ENCODE results near the gene CNGB1.
"Not testable (repeated sequence)": the region's sequence is repeated elsewhere in the genome, so short reads cannot be mapped to it uniquely, and the experiment has no call there.

Gene CNGB1

GRCh38 chr16:57984443-57985203 is 13.7 kb upstream of the CNGB1 start:
- TF ChIP-seq CTCF (IDR thresholded peaks at IDR 0.05; ENCODE audit: insufficient read depth, missing control alignments) = no peak
- FAIRE-seq (no peak), DNase-seq (ENCODE audit: insufficient read length, low spot score) (no peak)

GRCh38 chr16:57982385-57982784 is 11.5 kb upstream of the CNGB1 start:
- FAIRE-seq = no peak
- no peak for DNase-seq (ENCODE audit: insufficient read length, low spot score)
- TF ChIP-seq CTCF (IDR thresholded peaks at IDR 0.05; ENCODE audit: insufficient read depth, missing control alignments) = no peak

- no peak for TF ChIP-seq CTCF (IDR thresholded peaks at IDR 0.05; ENCODE audit: insufficient read depth, missing control alignments)
- no peak for FAIRE-seq
- DNase-seq (ENCODE audit: insufficient read length, low spot score) = no peak
Observed at GRCh38 chr16:57981636-57982035, 10.7 kb upstream of the CNGB1 start.

GRCh38 chr16:57979006-57979585 is 8.2 kb upstream of the CNGB1 start:
- FAIRE-seq = no peak
- no peak for DNase-seq (ENCODE audit: insufficient read length, low spot score)
- TF ChIP-seq CTCF (IDR thresholded peaks at IDR 0.05; ENCODE audit: insufficient read depth, missing control alignments) = no peak

- not testable (repeated sequence) for FAIRE-seq; DNase-seq (ENCODE audit: insufficient read length, low spot score)
Observed at GRCh38 chr16:57978070-57978465, 7.1 kb upstream of the CNGB1 start.

- DNase-seq (ENCODE audit: insufficient read length, low spot score) (no peak), FAIRE-seq (no peak)
- TF ChIP-seq CTCF (IDR thresholded peaks at IDR 0.05; ENCODE audit: insufficient read depth, missing control alignments) = no peak
Observed at GRCh38 chr16:57977418-57978069, 6.6 kb upstream of the CNGB1 start.

GRCh38 chr16:57976331-57976796 is 5.4 kb upstream of the CNGB1 start:
- TF ChIP-seq CTCF (IDR thresholded peaks at IDR 0.05; ENCODE audit: insufficient read depth, missing control alignments) = no peak
- no peak for FAIRE-seq
- DNase-seq (ENCODE audit: insufficient read length, low spot score) = no peak

Data from D721Med (cell line).